Umbilical cord (tissue), 2 donors: ENCODE data around the gene SEMA3C. TPM values are rescaled to one million over a fixed set of nuclear protein-coding genes. Genes with fewer than 3 reads are reported as not detected.

Experiments used
- DNase-seq: peaks from one replicate; pipeline ENCODE4 v3.0.0-alpha.2; 2015; ENCODE audit warnings: low spot score
- total RNA-seq: library from RNA; depleted of rRNA; stranded (reverse); fragments of >200 nt; gene quantifications from one replicate; pipeline ENCODE4 v1.2.3, GENCODE V29; 2014; ENCODE audit warnings: low replicate concordance; ENCODE audit not compliant: insufficient read depth

Gene SEMA3C
- total RNA-seq, 1 donor from 2014 or later, result 93.4 TPM

DNA sequence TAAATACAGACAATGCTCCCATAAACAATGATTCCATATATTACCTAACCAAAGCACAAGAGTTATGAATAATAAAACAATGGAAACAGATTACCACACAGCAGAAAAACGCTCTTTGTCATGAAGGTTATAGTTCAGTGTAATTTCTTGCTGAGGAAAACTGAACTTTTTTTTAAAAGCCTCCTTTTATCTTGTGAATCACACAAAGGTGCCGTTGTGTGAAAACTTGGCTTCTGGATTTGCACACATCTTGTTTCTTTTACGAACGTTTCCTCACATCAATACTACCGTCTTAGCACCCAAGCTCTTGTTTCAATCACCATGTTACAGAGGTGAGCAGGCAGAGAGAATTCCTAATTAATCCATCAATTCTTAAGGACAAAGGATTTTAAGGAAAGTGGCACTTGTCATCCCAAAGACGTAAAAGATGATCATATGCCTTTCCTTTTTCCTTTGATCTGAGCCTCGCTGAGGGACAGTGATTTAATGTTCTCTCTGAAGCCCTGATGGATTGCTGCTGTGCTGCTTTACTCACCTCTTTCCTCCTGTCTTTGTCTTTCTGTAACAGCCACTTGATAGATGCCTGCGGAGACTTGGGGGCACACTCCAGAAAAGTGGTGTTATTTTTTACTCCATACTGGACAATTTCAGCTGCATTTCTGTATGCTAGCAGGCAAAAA, 170.3 kb downstream of the SEMA3C start:
- no peak for DNase-seq

- peak; percentile 13 for DNase-seq
These were observed 177.9 kb downstream of the SEMA3C start for GRCh38 chr7:80740778-80741545.

- DNase-seq, result no peak
These were observed 182.3 kb downstream of the SEMA3C start for GRCh38 chr7:80736371-80737125.

DNA sequence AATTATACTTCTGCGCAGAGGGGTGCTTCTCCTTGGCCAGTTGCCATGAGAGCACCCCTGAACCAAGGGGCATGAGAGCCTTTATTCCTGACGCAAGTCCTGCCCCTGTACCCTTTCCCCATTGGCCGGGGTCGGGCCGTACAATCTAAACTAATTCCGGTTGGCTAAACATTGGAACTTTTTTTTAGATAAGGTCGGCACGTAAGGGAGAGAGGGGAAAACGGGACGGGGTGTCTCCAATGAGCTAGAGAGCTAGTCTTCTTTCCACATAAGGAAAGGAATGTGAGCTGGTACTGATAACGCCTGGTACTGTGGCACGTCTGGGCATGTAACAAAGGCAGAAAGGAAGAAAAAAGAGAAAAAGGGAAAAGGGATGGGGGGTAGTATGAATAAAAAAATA, 183.5 kb downstream of the SEMA3C start:
- no peak for DNase-seq

DNA sequence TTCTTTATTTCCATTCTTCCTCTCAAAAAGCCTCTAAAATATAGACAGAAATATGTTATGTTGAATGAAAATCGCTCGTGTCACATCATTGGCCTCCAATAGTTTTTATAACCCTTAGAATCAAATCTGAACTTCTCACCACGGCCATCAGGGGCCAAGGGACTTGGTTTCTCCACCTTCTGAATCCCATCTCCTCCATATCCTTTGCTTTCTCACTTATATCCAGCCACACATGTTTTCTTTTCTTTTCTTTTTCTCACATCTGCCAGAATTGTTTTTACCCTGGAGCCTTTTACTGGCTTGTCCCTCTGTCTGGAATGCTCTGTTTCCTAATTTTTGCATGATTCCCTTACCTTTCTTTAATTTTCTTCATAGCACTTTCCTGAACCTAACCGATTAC, 184.8 kb downstream of the SEMA3C start:
- DNase-seq, result no peak

DNA sequence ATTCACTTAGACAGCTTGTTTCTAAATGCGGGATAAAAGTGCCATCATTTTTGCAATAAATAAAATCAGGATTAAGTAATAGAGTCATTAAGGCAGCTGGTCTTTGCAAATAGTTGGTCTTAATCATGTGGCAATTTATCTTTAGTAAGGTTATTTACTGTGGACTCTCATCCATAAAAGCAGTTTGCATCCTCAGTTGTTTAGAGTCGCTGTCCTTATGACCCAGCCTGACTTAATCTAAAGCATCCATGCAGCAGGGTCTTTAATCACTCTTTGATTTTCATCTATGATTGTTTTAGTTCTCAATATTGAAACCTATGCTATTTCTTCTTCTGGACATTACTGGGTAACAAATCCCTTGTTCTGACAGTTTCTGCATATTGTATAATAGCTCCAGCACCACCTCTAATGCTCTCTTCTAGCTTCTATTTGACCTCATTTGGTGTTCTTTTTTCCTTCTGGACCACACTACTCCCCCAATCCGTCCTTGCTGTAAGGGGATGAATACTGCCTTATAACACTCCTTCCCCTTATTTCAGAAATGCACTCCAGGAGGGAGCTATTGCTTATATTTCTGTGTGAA, 185.4 kb downstream of the SEMA3C start:
- DNase-seq, result no peak

- DNase-seq, result no peak
These were observed 186.2 kb downstream of the SEMA3C start for GRCh38 chr7:80732630-80733029.

DNA sequence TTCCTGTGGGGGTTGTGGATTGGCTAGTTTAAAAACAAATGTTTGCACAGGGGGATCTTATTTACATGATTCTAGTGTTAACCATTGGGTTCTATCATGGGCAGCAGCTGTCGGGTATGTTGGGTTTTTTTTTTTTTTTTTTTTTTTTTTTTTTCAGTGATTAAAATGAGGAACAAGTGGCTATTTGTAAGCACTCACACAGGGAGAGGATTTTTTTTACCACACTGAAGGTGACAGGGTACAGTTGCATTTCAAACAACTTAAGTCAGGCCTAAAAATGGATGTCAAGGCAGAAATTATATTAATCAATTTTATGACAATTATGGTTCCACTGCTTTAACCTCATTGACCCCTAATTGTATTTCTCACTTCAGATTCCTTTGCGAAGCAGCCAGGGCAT, 187.6 kb downstream of the SEMA3C start:
- no peak for DNase-seq

DNA sequence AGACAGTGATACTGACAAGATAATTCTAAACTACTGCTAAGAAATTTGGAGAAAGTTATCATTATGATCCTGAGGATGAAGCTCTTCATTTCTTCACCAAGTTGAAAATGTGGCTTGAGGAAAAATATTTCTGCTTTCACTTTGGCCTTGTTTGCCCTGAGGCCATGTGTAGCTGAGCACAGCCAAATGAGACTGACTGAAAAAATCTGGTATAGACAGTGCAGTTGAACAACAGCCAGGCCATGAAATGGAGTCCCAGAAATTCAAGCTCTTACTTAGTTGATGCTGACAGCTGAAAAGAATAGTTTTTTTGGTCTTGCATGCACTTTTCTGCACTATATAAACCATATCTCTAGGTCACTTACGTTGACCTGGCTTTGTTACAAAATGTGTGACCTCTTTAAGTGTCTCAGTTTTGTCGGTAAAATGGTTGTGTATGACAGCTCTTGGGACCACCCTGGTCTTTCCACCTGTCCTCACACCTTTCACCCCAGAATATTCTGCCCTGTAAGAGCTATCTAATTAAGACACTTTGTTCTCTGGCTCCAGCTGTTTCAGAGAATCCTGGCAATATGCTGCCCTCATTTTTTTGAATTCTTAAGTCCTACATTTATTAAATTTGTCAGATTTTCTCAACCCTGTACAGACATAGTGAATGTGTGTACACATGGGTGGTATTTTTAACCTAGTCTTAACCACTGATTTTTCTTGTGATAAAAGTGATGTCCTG, 189.1 kb downstream of the SEMA3C start:
- peak; percentile 10 for DNase-seq

- DNase-seq, result no peak
These were observed 192.2 kb downstream of the SEMA3C start for GRCh38 chr7:80726666-80727065.

GRCh38 chr7:80725181-80725611, 193.7 kb downstream of the SEMA3C start:
- DNase-seq, result no peak

DNA sequence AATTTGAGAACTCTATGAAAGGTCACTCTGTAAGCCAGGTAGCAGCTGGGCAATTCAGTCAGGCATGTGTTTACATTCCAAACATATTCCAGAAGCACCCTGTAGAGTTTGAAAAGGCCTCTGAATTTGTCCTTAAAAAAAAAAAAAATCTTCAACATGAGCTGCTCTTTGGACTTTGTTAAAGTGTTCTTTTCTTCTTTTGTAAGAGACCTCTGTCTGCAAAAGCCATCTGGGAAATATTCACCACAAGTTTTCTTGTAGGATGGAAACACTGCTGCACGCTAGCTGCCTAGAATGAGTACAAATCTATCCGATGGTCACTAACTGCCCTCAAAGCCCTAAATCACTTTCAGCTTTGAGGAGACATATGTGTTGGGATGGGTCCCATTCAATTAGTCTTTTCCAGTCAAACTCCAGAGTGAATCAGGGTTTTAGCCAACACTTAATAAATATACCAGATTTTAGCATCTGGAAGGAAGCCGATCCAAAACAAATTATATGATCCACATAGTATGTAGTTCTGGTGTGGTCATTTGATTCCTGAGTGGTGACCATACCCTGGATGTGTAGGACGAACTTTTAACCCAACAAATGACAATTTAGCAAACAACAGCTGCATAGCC, 194.5 kb downstream of the SEMA3C start:
- peak; percentile 80 for DNase-seq

DNA sequence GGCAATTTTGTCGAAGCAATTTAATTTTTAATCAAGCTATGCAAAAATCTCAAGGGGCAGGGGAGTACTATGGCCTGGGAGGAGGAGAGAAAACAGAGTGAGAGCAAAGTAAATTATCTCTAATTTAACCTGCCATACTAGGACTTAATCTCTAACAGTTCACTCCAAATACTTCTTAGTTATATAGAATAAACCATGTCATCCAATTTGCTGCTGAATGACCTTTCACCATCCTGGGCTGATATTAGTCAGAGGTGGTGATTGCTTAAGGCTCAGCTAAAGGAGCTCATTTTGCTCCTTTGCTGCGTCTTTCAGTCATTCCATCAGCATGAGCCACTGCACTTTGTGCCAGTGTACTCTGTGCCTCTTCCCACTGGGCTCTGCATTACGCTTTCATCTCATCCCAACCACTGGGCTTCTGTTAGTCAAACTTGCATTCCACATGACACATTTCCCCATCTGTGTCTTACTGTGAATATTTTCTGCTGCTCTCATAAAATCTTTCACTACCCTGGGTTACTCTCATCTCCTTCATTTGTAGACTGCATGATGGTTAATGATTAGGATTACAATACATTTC, 196.1 kb downstream of the SEMA3C start:
- peak; percentile 93 for DNase-seq

DNA sequence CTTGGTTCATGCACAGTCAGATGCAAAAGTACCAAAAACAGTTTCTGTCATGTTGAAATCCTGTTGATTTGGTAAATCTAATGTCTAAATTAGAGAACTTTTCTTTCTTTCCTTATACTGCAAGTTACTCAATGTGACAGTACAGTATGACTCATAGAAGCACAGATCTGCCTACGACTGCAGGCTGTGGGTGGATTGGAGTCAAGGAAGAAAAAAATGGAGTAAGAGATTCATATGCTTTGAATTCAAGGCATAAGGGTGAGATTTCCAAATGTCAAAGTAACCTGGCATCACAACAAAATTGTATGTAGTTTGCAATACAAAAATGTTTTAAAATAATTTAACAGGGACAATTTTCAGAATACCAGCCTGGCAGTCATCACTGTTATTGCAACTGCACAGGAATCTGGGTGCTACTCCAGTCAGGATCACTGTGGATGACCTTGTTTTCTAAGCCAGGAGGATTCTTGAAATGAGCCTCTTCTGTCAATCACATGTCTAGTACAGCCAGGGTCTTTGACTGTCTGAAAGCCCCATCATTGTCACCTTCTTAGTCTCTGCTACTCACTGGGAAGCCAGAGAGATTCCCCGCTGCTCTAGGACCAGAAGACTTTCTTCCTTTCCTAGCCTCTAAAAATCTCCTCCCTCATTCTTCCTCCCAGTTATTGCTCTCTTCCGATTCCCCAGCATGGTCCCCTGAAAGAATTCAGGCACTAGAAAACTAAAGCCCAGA, 196.8 kb downstream of the SEMA3C start:
- DNase-seq, result peak; percentile 84

- no peak for DNase-seq
These were observed 198.7 kb downstream of the SEMA3C start for GRCh38 chr7:80720146-80720545.

DNA sequence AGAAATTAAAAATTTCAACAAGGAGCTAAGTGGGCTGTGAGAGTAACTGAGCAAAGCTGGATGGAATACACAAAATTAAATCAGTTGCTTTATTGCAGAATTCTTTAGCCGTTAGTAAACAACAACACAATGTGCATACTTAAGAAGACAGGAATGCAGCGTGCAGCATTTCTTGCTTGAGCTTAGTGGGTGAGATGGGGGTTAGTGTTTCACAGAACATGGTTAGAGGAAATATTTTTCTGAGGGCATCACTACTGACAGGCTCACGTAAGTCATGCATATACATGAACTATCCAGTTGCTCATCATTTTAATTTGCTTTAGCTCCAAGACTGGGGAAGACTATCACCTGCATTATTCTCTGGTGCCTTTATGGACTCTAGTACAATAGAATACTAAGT, 199.6 kb downstream of the SEMA3C start:
- DNase-seq, result no peak

GRCh38 chr7:80711531-80711930, 207.3 kb downstream of the SEMA3C start:
- DNase-seq, result no peak

- DNase-seq, result no peak
These were observed 210.7 kb downstream of the SEMA3C start for GRCh38 chr7:80708123-80708522.

DNA sequence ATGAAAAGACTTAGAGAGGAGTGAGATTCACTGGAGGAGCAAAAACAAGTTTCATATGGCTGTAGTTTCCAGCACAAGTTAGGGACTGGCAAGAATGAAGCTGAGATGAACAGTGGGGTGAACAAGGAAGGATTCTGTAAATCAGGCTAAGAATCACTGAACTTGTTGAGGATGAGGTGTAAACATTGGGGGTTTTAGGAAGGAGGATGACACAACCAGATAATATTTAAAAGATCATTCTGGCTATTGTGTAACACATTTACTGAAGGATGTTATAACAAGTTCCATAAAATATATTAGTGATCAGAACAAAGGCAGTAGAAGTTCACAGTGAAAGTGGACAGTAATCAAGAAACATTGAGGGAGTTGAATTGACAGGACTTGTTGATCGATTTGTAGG, 211.5 kb downstream of the SEMA3C start:
- DNase-seq, result no peak
